ENCODE data around the gene C1orf198. TPM values are rescaled to one million over a fixed set of nuclear protein-coding genes. Genes with fewer than 3 reads are reported as not detected.
A peak's percentile ranks its signal among the peaks of the same experiment; 100 is the strongest.

The C1orf198 gene
- polyA plus RNA-seq, 12 donors: 59.5 to 148 (median 70.9) TPM

GRCh38 chr1:230814949-230815692 lies 53.2 kb downstream of the C1orf198 start:
- peak; percentile 46 for DNase-seq

DNA sequence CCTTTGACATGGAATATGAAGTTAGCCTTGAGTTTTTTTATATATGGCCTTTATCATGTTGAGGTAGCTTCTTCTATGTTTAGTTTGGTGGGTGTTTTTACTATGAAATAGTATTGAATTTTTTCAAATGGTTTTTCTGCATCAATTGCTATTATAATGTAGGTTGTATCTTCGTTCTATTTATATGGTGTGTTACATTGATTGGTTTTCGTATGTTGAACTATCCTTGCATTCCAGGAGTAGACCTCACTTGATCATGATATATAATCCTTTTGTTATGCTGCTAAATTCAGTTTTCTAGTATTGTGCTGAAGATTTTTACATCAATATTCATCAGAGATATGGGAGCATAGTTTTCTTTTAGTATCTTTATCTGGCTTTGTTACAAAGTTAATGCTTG lies 55.8 kb downstream of the C1orf198 start:
- no peak for DNase-seq

DNA sequence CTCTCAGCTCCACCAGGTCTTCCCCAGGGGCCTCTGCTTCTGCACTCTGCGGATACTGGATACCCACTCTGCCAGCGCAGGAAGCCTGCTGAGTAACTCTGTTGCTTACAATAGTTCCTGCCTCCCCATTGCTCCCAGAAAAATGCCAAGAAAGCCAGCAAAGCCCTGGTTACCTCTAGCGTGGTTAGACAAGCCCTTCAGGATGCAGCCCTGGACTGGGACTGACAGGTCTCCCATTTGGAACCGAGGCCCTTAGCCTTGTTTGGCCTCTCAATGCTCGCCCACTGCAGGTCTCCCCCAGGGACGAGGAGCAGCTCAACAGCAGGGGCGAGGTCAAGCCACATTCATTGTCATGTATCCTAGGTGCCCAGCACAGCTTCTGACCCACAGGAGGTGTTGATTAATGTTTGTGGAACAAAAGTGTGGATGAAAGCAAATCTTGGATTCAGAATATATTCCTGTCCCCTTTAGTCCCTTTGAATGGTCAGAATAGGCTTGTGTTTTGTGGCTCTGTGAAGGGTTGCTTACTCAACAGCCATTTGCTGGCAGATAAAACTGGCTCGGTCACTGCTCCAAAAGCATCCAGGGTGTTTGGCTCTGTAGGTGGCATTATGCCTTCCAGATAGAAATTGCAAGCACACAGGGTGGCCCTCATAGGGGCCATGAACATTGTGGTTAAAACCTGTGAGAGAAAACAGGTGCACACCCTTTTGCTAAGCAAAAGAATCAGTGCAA lies 58.9 kb downstream of the C1orf198 start:
- DNase-seq: no peak

- peak; percentile 81 for DNase-seq
Measured at GRCh38 chr1:230808281-230808872, 59.9 kb downstream of the C1orf198 start.

DNA sequence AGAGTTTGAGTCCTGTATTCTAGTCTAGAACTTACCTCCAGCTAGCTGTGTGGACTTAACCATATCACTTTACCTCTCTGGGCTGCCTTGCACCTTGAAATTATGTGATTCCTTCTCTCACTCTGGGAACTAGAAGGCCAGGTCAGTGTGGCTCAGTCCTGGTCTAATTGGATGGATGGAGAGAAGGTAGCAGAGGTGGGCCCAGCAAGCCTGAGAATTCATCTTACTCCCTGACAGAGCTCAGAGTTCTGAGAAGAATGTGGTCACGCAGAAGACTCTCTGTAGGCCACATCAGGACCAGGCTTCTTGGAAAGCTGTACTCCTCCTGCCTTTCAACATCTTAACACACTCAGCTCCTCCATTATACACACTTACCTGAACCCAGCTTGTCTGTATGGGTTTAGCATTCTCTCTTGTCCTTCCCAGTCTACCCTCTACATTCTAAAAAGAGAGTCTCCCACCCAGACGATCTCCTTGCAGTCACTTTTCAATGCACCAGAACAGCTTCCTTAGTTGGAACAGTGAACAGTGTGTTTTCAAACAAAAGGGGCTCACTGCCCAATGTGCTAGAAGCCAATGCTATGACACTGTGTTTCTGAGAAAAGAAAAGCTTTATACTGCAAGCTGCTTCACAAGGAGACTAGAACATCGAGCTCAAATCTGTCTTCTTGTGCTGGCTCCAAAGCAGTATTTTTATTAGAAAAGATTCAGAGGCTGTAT lies 60.6 kb downstream of the C1orf198 start:
- peak; percentile 75 for DNase-seq

GRCh38 chr1:230807029-230807428 lies 61.3 kb downstream of the C1orf198 start:
- DNase-seq: peak; percentile 57

- DNase-seq: no peak
Measured at GRCh38 chr1:230806552-230806951, 61.8 kb downstream of the C1orf198 start.

GRCh38 chr1:230804396-230804795 lies 63.9 kb downstream of the C1orf198 start:
- no peak for DNase-seq

GRCh38 chr1:230800891-230801840 lies 67.2 kb downstream of the C1orf198 start:
- no peak for DNase-seq

- DNase-seq: no peak
Measured at GRCh38 chr1:230798491-230798890, 69.8 kb downstream of the C1orf198 start.

DNA sequence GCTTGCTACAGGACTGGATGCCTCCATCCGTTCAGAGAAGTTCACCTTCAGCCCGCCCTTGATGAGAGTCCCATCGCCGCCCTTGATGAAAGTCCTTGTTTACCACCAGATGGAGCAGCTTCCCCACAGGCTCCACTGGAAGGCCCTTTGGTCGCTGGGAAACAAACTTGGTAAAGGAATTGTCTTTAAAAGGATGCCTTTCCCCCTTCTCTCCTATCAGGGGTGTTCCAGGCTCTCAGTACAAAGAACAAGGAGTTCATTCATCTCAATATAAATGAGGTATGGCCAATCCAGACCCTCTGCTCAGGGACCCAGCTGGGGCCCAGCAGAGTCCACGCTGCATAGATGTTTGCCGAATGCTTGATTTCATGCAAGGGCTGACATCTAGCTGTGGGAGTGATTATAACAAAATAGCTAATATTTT lies 70.4 kb downstream of the C1orf198 start:
- peak; percentile 77 for DNase-seq

- DNase-seq: no peak
Measured at GRCh38 chr1:230797376-230797920, 70.9 kb downstream of the C1orf198 start.

DNA sequence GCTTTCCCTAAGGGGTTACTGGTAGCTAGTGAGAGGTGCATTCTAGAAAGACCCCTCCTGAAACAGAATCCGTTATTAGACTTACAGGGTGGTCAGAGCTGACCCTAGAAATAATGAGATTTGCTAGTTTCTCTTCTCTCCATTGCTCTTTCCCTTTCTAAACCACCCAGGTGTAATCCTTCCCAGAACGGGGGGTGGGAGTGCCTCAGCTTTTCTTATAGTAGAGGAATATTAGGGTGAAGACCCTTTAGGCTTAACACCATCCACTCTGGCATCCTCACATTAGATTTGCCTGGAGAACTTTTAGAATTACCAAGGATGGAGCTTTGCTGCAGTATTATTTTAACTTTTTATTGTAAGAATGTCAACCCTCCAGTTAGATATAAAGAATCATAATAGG lies 71.7 kb downstream of the C1orf198 start:
- DNase-seq: no peak

DNA sequence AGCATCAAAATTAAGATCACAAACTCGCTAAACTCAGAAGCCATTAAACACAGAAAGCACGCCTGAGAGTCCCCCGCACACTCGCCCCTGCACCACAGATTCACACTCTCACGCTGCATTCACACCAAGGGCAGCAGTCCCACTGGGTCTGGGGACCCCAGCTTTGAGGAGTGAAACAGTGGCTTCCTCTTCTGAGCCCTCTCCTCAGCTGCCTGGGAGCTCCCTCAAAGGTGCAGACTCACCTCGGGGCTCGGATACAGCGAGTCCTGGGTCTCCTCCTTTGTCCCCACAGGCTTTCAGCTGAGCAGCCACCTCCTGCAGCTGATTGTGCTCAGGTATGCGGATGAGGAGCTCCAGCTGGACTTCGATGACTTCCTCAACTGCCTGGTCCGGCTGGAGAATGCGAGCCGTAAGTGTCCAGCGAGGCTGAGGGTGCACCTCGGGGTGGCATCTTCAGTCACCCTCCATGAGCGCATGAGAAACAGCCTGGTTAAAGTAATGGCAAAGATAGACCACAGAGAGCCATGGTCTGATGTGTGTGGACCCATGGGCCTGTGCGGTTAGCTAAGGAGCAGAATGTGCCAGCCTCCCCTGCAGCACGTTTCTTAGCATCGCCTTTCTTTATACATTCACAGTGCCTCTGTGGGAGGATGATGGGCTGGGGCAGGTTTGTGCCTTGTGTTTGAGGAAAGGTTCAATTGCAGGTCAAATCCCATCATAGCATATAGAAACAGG lies 73.3 kb downstream of the C1orf198 start:
- DNase-seq: no peak

- DNase-seq: no peak
Measured at GRCh38 chr1:230794431-230794830, 73.9 kb downstream of the C1orf198 start.

GRCh38 chr1:230793463-230793745 lies 74.9 kb downstream of the C1orf198 start:
- DNase-seq: no peak

DNA sequence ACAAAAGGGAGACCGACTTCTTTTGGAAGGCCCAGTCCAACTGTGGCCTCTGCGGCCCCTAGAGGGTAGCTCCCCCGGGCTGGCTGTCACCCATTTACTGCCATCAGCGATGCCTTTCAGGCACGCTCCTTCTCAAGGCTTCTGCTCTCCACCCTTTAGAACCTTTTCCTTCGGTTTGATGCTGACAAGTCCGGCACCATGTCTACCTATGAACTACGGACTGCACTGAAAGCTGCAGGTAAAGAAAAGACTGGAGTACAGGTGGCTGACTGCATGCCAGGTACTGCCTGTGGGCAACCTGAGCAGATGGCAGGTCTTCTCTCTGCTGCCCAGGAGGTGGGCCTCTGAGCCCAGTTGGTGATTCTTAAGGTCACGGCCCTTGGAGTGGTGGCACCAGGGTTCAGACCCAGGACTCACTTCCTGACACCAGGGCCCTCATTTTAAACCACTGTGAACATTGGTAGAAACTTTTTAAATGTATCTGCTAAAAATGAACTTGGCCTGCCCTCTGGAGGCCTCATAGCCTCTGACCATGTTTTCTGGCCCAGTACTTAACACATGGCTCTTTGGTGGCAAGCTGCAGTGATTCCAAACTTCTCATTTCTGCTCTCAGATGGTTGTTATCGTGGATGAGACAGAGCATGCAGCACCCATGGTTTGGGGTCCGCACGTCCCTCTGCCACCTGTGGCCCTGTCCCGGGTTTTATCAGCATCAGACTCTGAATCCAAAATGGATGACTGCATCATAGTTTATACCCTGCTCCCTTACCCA lies 75.4 kb downstream of the C1orf198 start:
- DNase-seq: no peak

GRCh38 chr1:230791986-230792564 lies 76.2 kb downstream of the C1orf198 start:
- no peak for DNase-seq

- no peak for DNase-seq
Measured at GRCh38 chr1:230790026-230790425, 78.3 kb downstream of the C1orf198 start.

All from muscle of arm (tissue), 12 donors.